Coronary artery (tissue), 2 donors: ENCODE results near the gene LRRC4B.

Source experiments
- DNase-seq: peaks from one replicate; pipeline ENCODE4 v3.0.0-alpha.2; 2017; ENCODE audit warnings: low spot score
- H3K27ac ChIP-seq, 2 donors: fragments of 200-600 bp; sonication (generic); one replicate each; pipeline ENCODE4 v1.5.1; 2016 to 2019
- H3K4me3 ChIP-seq: fragments of 200-600 bp; sonication (generic); 2 replicates; pipeline ENCODE4 v1.5.1; 2016; ENCODE audit warnings: mild to moderate bottlenecking, moderate library complexity
- CTCF ChIP-seq: fragments of 200-600 bp; sonication (generic); IDR thresholded peaks from one replicate; pipeline ENCODE4 v1.5.1; 2019; ENCODE audit warnings: antibody characterized with exemption

LRRC4B gene

GRCh38 chr19:50505856-50506611, 62.2 kb downstream of the LRRC4B start:
- Histone ChIP-seq H3K4me3 (no peak overlapping the region), H3K27ac (no peak overlapping the region)
- no peak for TF ChIP-seq CTCF
- no peak for DNase-seq

- no peak overlapping the region for H3K4me3 ChIP-seq
- H3K27ac ChIP-seq = no peak overlapping the region
Measured at GRCh38 chr19:50501568-50502475, 66.4 kb downstream of the LRRC4B start.

GRCh38 chr19:50501186-50501567, 67.1 kb downstream of the LRRC4B start:
- no peak for TF ChIP-seq CTCF
- H3K4me3 ChIP-seq = no peak overlapping the region
- no peak for DNase-seq
- H3K27ac ChIP-seq = no peak overlapping the region

More at GRCh38 chr19:50501568-50502475, 66.4 kb downstream of the LRRC4B start:
- no peak for DNase-seq
- no peak for TF ChIP-seq CTCF

GRCh38 chr19:50500753-50501151, 67.5 kb downstream of the LRRC4B start:
- no peak for TF ChIP-seq CTCF
- Histone ChIP-seq H3K27ac (no peak overlapping the region), H3K4me3 (no peak overlapping the region)
- no peak for DNase-seq

- no peak for TF ChIP-seq CTCF
- H3K27ac ChIP-seq = no peak overlapping the region
- H3K4me3 ChIP-seq = no peak overlapping the region
- DNase-seq = no peak
Measured at GRCh38 chr19:50500060-50500752, 68.0 kb downstream of the LRRC4B start.

GRCh38 chr19:50498219-50499056, 69.8 kb downstream of the LRRC4B start:
- DNase-seq = no peak
- no peak overlapping the region for H3K27ac ChIP-seq
- no peak overlapping the region for H3K4me3 ChIP-seq
- no peak for TF ChIP-seq CTCF
